Liver (tissue), 3 donors: ENCODE results near the gene EIPR1.

ENCODE experiments used
- GABPA ChIP-seq, 2 donors: IDR thresholded peaks in 1 of 2; conservative IDR thresholded peaks in 1 of 2; 2 replicates each; pipeline ENCODE4 v1.6.1; 2016; ENCODE audit warnings: antibody characterized with exemption in 2 of 2, mild to moderate bottlenecking in 1 of 2, moderate library complexity in 1 of 2
- RAD21 ChIP-seq, 2 donors: IDR thresholded peaks; 2 replicates each; pipeline ENCODE4 v1.6.1; 2016; ENCODE audit warnings: antibody characterized with exemption in 2 of 2, mild to moderate bottlenecking in 2 of 2
- TF ChIP-seq, protein P1 (sequence below): fragments of 150-350 bp; IDR thresholded peaks from 2 replicates; pipeline ENCODE4 v1.5.1; 2017; ENCODE audit warnings: improper control_type of control experiment, low read depth, low read length; ENCODE audit not compliant: missing input control
- TF ChIP-seq, protein P2 (sequence below): IDR thresholded peaks from 2 replicates; pipeline ENCODE4 v1.6.1; 2016; ENCODE audit warnings: antibody characterized with exemption
- TF ChIP-seq, protein P3 (sequence below): IDR thresholded peaks from 2 replicates; pipeline ENCODE4 v1.6.1; 2016; ENCODE audit warnings: antibody characterized with exemption
- donor health status: healthy.
- donor health status: healthy.

DNA sequence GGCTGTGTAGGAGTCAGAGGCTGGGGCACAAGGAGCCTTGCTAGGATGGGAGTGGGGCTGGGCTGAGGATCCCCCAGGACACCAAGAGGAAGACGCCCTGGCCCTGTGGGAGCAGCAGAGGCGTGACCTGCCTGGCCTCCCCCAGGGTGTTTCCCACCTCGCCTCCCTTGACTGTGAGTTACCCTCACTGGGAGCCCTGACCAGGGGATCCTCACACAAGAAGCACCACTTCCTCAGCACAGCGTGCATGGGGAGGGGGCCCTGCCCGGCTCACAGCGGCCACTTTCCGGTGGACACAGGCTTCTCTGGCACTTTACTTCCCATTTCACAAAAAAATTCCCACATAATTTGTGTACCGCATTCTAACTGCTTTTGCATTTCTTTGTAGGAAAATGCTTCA is 187.7 kb downstream of the EIPR1 start:
- TF ChIP-seq, protein P1, sequence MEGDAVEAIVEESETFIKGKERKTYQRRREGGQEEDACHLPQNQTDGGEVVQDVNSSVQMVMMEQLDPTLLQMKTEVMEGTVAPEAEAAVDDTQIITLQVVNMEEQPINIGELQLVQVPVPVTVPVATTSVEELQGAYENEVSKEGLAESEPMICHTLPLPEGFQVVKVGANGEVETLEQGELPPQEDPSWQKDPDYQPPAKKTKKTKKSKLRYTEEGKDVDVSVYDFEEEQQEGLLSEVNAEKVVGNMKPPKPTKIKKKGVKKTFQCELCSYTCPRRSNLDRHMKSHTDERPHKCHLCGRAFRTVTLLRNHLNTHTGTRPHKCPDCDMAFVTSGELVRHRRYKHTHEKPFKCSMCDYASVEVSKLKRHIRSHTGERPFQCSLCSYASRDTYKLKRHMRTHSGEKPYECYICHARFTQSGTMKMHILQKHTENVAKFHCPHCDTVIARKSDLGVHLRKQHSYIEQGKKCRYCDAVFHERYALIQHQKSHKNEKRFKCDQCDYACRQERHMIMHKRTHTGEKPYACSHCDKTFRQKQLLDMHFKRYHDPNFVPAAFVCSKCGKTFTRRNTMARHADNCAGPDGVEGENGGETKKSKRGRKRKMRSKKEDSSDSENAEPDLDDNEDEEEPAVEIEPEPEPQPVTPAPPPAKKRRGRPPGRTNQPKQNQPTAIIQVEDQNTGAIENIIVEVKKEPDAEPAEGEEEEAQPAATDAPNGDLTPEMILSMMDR = no peak
- TF ChIP-seq GABPA (IDR thresholded peaks at IDR 0.05 in 1 of 2, conservative IDR thresholded peaks at IDR 0.05 in 1 of 2) (no peak), RAD21 (IDR thresholded peaks at IDR 0.05) (no peak)
- TF ChIP-seq, protein P2, sequence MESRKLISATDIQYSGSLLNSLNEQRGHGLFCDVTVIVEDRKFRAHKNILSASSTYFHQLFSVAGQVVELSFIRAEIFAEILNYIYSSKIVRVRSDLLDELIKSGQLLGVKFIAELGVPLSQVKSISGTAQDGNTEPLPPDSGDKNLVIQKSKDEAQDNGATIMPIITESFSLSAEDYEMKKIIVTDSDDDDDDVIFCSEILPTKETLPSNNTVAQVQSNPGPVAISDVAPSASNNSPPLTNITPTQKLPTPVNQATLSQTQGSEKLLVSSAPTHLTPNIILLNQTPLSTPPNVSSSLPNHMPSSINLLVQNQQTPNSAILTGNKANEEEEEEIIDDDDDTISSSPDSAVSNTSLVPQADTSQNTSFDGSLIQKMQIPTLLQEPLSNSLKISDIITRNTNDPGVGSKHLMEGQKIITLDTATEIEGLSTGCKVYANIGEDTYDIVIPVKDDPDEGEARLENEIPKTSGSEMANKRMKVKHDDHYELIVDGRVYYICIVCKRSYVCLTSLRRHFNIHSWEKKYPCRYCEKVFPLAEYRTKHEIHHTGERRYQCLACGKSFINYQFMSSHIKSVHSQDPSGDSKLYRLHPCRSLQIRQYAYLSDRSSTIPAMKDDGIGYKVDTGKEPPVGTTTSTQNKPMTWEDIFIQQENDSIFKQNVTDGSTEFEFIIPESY = no peak
- TF ChIP-seq, protein P3, sequence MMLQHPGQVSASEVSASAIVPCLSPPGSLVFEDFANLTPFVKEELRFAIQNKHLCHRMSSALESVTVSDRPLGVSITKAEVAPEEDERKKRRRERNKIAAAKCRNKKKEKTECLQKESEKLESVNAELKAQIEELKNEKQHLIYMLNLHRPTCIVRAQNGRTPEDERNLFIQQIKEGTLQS = no peak
